ENCODE results near the gene CHN2. TPM values are rescaled to one million over a fixed set of nuclear protein-coding genes. Genes with fewer than 3 reads are reported as not detected.

CHN2 gene
- total RNA-seq, 1 experiment from 2014 or later: 0.15 TPM

DNA sequence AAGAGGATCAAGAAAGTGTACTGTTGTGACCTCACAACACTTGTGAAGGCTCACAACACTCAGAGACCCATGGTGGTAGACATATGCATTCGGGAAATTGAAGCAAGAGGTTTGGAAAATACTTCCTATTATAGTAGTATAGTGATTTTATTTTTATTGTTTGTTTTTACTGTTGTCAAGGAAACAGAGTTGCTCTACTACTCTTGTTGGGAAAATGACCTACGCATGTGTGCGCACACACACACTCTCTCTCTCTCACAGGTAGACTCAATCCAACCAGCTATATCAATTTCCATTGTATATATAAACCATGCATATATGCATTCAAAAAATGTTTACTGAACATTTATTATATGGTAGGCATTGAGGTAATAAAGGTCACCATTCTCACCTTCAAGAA is 305.4 kb downstream of the CHN2 start:
- ChIA-PET CTCF (no interaction called here), POLR2A (no interaction called here)
- no TSS peak for BruUV-seq (replicated peaks)
- Histone ChIP-seq H3K4me1 (ENCODE audit: control insufficient read depth, insufficient read depth, low read length) (no peaks in the 10 kb centered on the region), H3K27ac (ENCODE audit: low read length) (no peak overlapping the region), H3K4me3 (ENCODE audit: low read depth in 2 of 2, low read length in 2 of 2) (no peak overlapping the region), H3K27me3 (ENCODE audit: control insufficient read depth, insufficient read depth, low read length) (no peaks in the 10 kb centered on the region), H3K36me3 (ENCODE audit: control insufficient read depth, insufficient read depth, low read length) (no peaks in the 10 kb centered on the region), H3K9me3 (ENCODE audit: control insufficient read depth, insufficient read depth, low read depth, low read length) (no peaks in the 10 kb centered on the region)
- intact Hi-C loops (cut with micrococcal nuclease; ENCODE audit: unreplicated experiment): no loop called here
- TF ChIP-seq, protein P1, sequence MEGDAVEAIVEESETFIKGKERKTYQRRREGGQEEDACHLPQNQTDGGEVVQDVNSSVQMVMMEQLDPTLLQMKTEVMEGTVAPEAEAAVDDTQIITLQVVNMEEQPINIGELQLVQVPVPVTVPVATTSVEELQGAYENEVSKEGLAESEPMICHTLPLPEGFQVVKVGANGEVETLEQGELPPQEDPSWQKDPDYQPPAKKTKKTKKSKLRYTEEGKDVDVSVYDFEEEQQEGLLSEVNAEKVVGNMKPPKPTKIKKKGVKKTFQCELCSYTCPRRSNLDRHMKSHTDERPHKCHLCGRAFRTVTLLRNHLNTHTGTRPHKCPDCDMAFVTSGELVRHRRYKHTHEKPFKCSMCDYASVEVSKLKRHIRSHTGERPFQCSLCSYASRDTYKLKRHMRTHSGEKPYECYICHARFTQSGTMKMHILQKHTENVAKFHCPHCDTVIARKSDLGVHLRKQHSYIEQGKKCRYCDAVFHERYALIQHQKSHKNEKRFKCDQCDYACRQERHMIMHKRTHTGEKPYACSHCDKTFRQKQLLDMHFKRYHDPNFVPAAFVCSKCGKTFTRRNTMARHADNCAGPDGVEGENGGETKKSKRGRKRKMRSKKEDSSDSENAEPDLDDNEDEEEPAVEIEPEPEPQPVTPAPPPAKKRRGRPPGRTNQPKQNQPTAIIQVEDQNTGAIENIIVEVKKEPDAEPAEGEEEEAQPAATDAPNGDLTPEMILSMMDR (IDR thresholded peaks at IDR 0.05): no peak
- TF ChIP-seq TCF7L2 (IDR thresholded peaks at IDR 0.05; ENCODE audit: low read depth, low read length) (no peak), SIN3A (IDR thresholded peaks at IDR 0.05; ENCODE audit: borderline replicate concordance, insufficient read depth, low read depth, low read length) (no peak), POLR2AphosphoS5 (IDR thresholded peaks at IDR 0.05; ENCODE audit: low read depth, low read length) (no peak)
- TF ChIP-seq, protein P2, sequence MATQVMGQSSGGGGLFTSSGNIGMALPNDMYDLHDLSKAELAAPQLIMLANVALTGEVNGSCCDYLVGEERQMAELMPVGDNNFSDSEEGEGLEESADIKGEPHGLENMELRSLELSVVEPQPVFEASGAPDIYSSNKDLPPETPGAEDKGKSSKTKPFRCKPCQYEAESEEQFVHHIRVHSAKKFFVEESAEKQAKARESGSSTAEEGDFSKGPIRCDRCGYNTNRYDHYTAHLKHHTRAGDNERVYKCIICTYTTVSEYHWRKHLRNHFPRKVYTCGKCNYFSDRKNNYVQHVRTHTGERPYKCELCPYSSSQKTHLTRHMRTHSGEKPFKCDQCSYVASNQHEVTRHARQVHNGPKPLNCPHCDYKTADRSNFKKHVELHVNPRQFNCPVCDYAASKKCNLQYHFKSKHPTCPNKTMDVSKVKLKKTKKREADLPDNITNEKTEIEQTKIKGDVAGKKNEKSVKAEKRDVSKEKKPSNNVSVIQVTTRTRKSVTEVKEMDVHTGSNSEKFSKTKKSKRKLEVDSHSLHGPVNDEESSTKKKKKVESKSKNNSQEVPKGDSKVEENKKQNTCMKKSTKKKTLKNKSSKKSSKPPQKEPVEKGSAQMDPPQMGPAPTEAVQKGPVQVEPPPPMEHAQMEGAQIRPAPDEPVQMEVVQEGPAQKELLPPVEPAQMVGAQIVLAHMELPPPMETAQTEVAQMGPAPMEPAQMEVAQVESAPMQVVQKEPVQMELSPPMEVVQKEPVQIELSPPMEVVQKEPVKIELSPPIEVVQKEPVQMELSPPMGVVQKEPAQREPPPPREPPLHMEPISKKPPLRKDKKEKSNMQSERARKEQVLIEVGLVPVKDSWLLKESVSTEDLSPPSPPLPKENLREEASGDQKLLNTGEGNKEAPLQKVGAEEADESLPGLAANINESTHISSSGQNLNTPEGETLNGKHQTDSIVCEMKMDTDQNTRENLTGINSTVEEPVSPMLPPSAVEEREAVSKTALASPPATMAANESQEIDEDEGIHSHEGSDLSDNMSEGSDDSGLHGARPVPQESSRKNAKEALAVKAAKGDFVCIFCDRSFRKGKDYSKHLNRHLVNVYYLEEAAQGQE (IDR thresholded peaks at IDR 0.05; ENCODE audit: insufficient read depth in 1 of 2, low read depth in 2 of 2, low read length in 1 of 2): no peak
- DNase-seq (ENCODE audit: low read depth, low spot score) (no peak), ATAC-seq (no peak)
- in situ Hi-C loops (cut with HindIII; ENCODE audit: low pct_unique_long_range_greater_than_20kb, low sequenced_read_pairs): no loop called here

DNA sequence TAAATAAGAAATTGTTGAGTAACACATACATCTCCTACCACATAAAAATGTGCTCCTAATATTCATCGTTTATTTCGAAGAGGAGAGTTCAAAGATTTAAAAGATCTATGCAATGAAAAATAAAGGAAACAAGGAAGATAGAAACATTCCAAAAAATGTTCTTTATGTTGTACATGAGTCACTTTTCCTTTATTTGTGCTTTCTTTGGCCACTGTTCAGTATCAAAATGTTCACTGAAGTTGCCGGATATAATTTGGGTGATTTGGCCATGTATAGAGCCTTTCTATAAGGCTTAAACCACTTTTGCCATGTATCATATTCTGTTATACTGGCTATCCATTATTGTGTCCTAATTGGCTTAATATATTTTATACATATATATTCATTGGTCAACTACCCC is 306.1 kb downstream of the CHN2 start:
- Histone ChIP-seq H3K4me1 (ENCODE audit: control insufficient read depth, insufficient read depth, low read length) (no peaks in the 10 kb centered on the region), H3K27me3 (ENCODE audit: control insufficient read depth, insufficient read depth, low read length) (no peaks in the 10 kb centered on the region), H3K27ac (ENCODE audit: low read length) (no peak overlapping the region), H3K9me3 (ENCODE audit: control insufficient read depth, insufficient read depth, low read depth, low read length) (no peaks in the 10 kb centered on the region), H3K4me3 (ENCODE audit: low read depth in 2 of 2, low read length in 2 of 2) (no peak overlapping the region), H3K36me3 (ENCODE audit: control insufficient read depth, insufficient read depth, low read length) (no peaks in the 10 kb centered on the region)
- in situ Hi-C loops (cut with HindIII; ENCODE audit: low pct_unique_long_range_greater_than_20kb, low sequenced_read_pairs) (no loop called here), intact Hi-C loops (cut with micrococcal nuclease; ENCODE audit: unreplicated experiment) (no loop called here)
- DNase-seq (ENCODE audit: low read depth, low spot score) (no peak), ATAC-seq (no peak)
- no TSS peak for BruUV-seq (replicated peaks)
- ChIA-PET CTCF (interaction anchor here (0.6 kb wide), 1 partner anchor 184 kb away, joined by 3 read pairs; no protein-coding TSS in a partner anchor), POLR2A (no interaction called here)
- TF ChIP-seq SIN3A (IDR thresholded peaks at IDR 0.05; ENCODE audit: borderline replicate concordance, insufficient read depth, low read depth, low read length): no peak
- TF ChIP-seq, protein P1 (IDR thresholded peaks at IDR 0.05): no peak
- TF ChIP-seq, protein P2 (IDR thresholded peaks at IDR 0.05; ENCODE audit: insufficient read depth in 1 of 2, low read depth in 2 of 2, low read length in 1 of 2): no peak
- no peak for TF ChIP-seq TCF7L2 (IDR thresholded peaks at IDR 0.05; ENCODE audit: low read depth, low read length)
- TF ChIP-seq POLR2AphosphoS5 (IDR thresholded peaks at IDR 0.05; ENCODE audit: low read depth, low read length): no peak

Measured in Panc1 (cell line).